GM23338 (cell line): ENCODE results near the gene ULBP2. TPM values are rescaled to one million over a fixed set of nuclear protein-coding genes. Genes with fewer than 3 reads are reported as not detected.

ENCODE experiments used
- ATAC-seq: fragments of 200-7000 bp; cut with Tn5 transposase; 3 replicates; pipeline ENCODE4 v1.9.1; 2020
- DNase-seq: peaks from one replicate; pipeline ENCODE4 v3.0.0-alpha.2; 2015; ENCODE audit warnings: low spot score
- H2AFZ ChIP-seq: fragments of 200-600 bp; sonication (generic); 2 replicates; pipeline ENCODE4 v1.8.0; 2016; ENCODE audit warnings: antibody characterized with exemption, mild to moderate bottlenecking, moderate library complexity
- H3F3A ChIP-seq: fragments of 200-600 bp; sonication (generic); replicated peaks from 2 replicates; pipeline ENCODE4 v1.8.0; 2017; ENCODE audit warnings: antibody characterized with exemption, mixed run types, low read depth
- H3K27ac ChIP-seq: fragments of 200-600 bp; sonication (generic); 2 replicates; pipeline ENCODE4 v1.6.1; 2016; ENCODE audit warnings: low read depth
- H3K27me3 ChIP-seq: fragments of 200-600 bp; sonication (generic); 2 replicates; pipeline ENCODE4 v1.8.0; 2016; ENCODE audit warnings: mild to moderate bottlenecking, mixed run types, moderate library complexity; ENCODE audit not compliant: insufficient read depth
- H3K36me3 ChIP-seq: fragments of 200-600 bp; sonication (generic); 2 replicates; pipeline ENCODE4 v1.8.0; 2016; ENCODE audit warnings: mild to moderate bottlenecking; ENCODE audit not compliant: insufficient read depth
- H3K4me1 ChIP-seq: fragments of 200-600 bp; sonication (generic); 2 replicates; pipeline ENCODE4 v1.8.0; 2016; ENCODE audit warnings: mild to moderate bottlenecking, moderate library complexity; ENCODE audit not compliant: insufficient read depth
- H3K4me2 ChIP-seq: fragments of 200-600 bp; sonication (generic); 2 replicates; pipeline ENCODE4 v1.7.1; 2017; ENCODE audit warnings: mixed run types
- H3K4me3 ChIP-seq: fragments of 200-600 bp; sonication (generic); 2 replicates; pipeline ENCODE4 v1.6.1; 2016; ENCODE audit warnings: mixed run types
- H3K79me2 ChIP-seq: fragments of 200-600 bp; sonication (generic); replicated peaks from 2 replicates; pipeline ENCODE4 v1.8.0; 2017; ENCODE audit warnings: mild to moderate bottlenecking; ENCODE audit not compliant: insufficient read depth
- H3K9me2 ChIP-seq: fragments of 200-600 bp; sonication (generic); 2 replicates; pipeline ENCODE4 v1.8.0; 2017; ENCODE audit not compliant: insufficient read depth
- H4K20me1 ChIP-seq: fragments of 200-600 bp; sonication (generic); replicated peaks from 2 replicates; pipeline ENCODE4 v1.8.0; 2017; ENCODE audit warnings: mild to moderate bottlenecking; ENCODE audit not compliant: insufficient read depth
- H3K27ac Mint-ChIP-seq: 2 replicates; pipeline ENCODE4 v1.8.0; 2020; ENCODE audit warnings: inconsistent platforms, mild to moderate bottlenecking, moderate library complexity, mixed read lengths
- H3K27me3 Mint-ChIP-seq: 3 replicates; pipeline ENCODE4 v1.8.0; 2022; ENCODE audit warnings: low read depth, mild to moderate bottlenecking, moderate library complexity, mixed read lengths, inconsistent platforms; ENCODE audit not compliant: insufficient read depth, poor library complexity
- H3K36me3 Mint-ChIP-seq: 3 replicates; pipeline ENCODE4 v1.8.0; 2021; ENCODE audit warnings: low read depth, mild to moderate bottlenecking, inconsistent platforms, moderate library complexity, mixed read lengths
- H3K4me1 Mint-ChIP-seq: 3 replicates; pipeline ENCODE4 v1.8.0; 2020; ENCODE audit warnings: mild to moderate bottlenecking, inconsistent platforms, mixed read lengths
- H3K4me3 Mint-ChIP-seq: 3 replicates; pipeline ENCODE4 v1.8.0; 2021; ENCODE audit warnings: moderate library complexity, mild to moderate bottlenecking, inconsistent platforms, mixed read lengths
- H3K9me3 Mint-ChIP-seq: 3 replicates; pipeline ENCODE4 v1.8.0; 2020; ENCODE audit warnings: moderate library complexity, mild to moderate bottlenecking, inconsistent platforms, mixed read lengths
- CREB1 ChIP-seq: fragments of 250-450 bp; sonication (Bioruptor Pico); IDR thresholded peaks from 2 replicates; pipeline ENCODE4 v1.5.0; 2020; ENCODE audit warnings: low read depth, mild to moderate bottlenecking, moderate library complexity
- ETS1 ChIP-seq: IDR thresholded peaks from 2 replicates; pipeline ENCODE4 v1.6.1; 2016; ENCODE audit warnings: antibody characterized with exemption
- EZH2 ChIP-seq: fragments of 200-600 bp; sonication (generic); IDR thresholded peaks from one replicate; pipeline ENCODE4 v1.8.0; 2017; ENCODE audit warnings: antibody characterized with exemption, mild to moderate bottlenecking, low read depth; ENCODE audit not compliant: unreplicated experiment
- EZH2phosphoT487 ChIP-seq: fragments of 200-600 bp; sonication (generic); IDR thresholded peaks from one replicate; pipeline ENCODE4 v1.8.1; 2018; ENCODE audit warnings: antibody characterized with exemption; ENCODE audit not compliant: unreplicated experiment
- JUNB ChIP-seq: IDR thresholded peaks from one replicate; pipeline ENCODE4 v1.6.1; 2016; ENCODE audit warnings: antibody characterized with exemption; ENCODE audit not compliant: unreplicated experiment
- NANOG ChIP-seq: IDR thresholded peaks from 2 replicates; pipeline ENCODE4 v1.6.1; 2016; ENCODE audit warnings: antibody characterized with exemption, borderline replicate concordance
- POLR2AphosphoS5 ChIP-seq: IDR thresholded peaks from 2 replicates; pipeline ENCODE4 v1.6.1; 2016; ENCODE audit warnings: antibody characterized with exemption, low read depth
- REST ChIP-seq: IDR thresholded peaks from one replicate; pipeline ENCODE4 v1.6.1; 2018; ENCODE audit warnings: antibody characterized with exemption; ENCODE audit not compliant: unreplicated experiment
- STAT1 ChIP-seq: IDR thresholded peaks from one replicate; pipeline ENCODE4 v1.6.1; 2016; ENCODE audit warnings: antibody characterized with exemption; ENCODE audit not compliant: unreplicated experiment
- ZNF114 ChIP-seq: fragments of 250-450 bp; sonication (Bioruptor Pico); IDR thresholded peaks from 2 replicates; pipeline ENCODE4 v1.5.0; 2020; ENCODE audit warnings: mild to moderate bottlenecking, moderate library complexity
- ZNF331 ChIP-seq: fragments of 250-450 bp; sonication (Bioruptor Pico); IDR thresholded peaks from 2 replicates; pipeline ENCODE4 v1.5.0; 2020; ENCODE audit warnings: low read depth, mild to moderate bottlenecking, moderate library complexity
- polyA plus RNA-seq: library from polyadenylated mRNA; unstranded; fragments of >200 nt; fragmentation: Nextera tagmentation; extraction: Ambion mirVana; gene quantifications from 2 replicates; pipeline ENCODE4 v1.2.1, GENCODE V29; 2016
- total RNA-seq: library from RNA; depleted of rRNA; stranded (reverse); fragments of >200 nt; shearing (Covaris generic); gene quantifications from 2 replicates; pipeline ENCODE4 v1.2.3, GENCODE V29; 2014
- TF ChIP-seq, protein P1 (sequence below): fragments of 250-450 bp; sonication (Bioruptor Pico); IDR thresholded peaks from 2 replicates; pipeline ENCODE4 v1.5.0; 2020; ENCODE audit warnings: mild to moderate bottlenecking, moderate library complexity
- TF ChIP-seq, protein P2 (sequence below), 2 experiments: fragments of 200-600 bp in 1 of 2; sonication (generic) in 1 of 2; conservative IDR thresholded peaks; 2 replicates each; pipeline versions ENCODE4 v1.5.1 to v1.6.1; 2016 to 2017; ENCODE audit warnings: antibody characterized with exemption in 2 of 2, low read depth in 2 of 2, mild to moderate bottlenecking in 2 of 2, moderate library complexity in 1 of 2

ULBP2 gene
- total and polyA plus RNA-seq, 2 experiments from 2014 or later, result not detected

- Mint-ChIP-seq H3K36me3 (no peaks in the 10 kb centered on the region; the same call in 2 of the 3 replicates), H3K4me3 (peak overlapping the region; percentile 35; the same call in 1 of the 3 replicates), H3K27me3 (peaks cover 89% of the 10 kb centered on the region), H3K4me1 (peaks cover 11% of the 10 kb centered on the region), H3K27ac (no peak overlapping the region), H3K9me3 (peaks cover 2% of the 10 kb centered on the region)
- Histone ChIP-seq H3K9me2 (no peaks in the 10 kb centered on the region), H3K27me3 (peaks cover 89% of the 10 kb centered on the region), H3K27ac (no peak overlapping the region), H3K4me3 (no peak overlapping the region), H4K20me1 (no peaks in the 10 kb centered on the region; the same call in 1 of the 2 replicates), H3K4me2 (no peak overlapping the region), H2AFZ (no peak overlapping the region), H3K4me1 (peaks cover 8% of the 10 kb centered on the region; the same call in 1 of the 2 replicates), H3K79me2 (no peaks in the 10 kb centered on the region), H3F3A (no peaks in the 10 kb centered on the region), H3K36me3 (no peaks in the 10 kb centered on the region)
- no peak for DNase-seq
- ATAC-seq, result no peak
- TF ChIP-seq, protein P1, sequence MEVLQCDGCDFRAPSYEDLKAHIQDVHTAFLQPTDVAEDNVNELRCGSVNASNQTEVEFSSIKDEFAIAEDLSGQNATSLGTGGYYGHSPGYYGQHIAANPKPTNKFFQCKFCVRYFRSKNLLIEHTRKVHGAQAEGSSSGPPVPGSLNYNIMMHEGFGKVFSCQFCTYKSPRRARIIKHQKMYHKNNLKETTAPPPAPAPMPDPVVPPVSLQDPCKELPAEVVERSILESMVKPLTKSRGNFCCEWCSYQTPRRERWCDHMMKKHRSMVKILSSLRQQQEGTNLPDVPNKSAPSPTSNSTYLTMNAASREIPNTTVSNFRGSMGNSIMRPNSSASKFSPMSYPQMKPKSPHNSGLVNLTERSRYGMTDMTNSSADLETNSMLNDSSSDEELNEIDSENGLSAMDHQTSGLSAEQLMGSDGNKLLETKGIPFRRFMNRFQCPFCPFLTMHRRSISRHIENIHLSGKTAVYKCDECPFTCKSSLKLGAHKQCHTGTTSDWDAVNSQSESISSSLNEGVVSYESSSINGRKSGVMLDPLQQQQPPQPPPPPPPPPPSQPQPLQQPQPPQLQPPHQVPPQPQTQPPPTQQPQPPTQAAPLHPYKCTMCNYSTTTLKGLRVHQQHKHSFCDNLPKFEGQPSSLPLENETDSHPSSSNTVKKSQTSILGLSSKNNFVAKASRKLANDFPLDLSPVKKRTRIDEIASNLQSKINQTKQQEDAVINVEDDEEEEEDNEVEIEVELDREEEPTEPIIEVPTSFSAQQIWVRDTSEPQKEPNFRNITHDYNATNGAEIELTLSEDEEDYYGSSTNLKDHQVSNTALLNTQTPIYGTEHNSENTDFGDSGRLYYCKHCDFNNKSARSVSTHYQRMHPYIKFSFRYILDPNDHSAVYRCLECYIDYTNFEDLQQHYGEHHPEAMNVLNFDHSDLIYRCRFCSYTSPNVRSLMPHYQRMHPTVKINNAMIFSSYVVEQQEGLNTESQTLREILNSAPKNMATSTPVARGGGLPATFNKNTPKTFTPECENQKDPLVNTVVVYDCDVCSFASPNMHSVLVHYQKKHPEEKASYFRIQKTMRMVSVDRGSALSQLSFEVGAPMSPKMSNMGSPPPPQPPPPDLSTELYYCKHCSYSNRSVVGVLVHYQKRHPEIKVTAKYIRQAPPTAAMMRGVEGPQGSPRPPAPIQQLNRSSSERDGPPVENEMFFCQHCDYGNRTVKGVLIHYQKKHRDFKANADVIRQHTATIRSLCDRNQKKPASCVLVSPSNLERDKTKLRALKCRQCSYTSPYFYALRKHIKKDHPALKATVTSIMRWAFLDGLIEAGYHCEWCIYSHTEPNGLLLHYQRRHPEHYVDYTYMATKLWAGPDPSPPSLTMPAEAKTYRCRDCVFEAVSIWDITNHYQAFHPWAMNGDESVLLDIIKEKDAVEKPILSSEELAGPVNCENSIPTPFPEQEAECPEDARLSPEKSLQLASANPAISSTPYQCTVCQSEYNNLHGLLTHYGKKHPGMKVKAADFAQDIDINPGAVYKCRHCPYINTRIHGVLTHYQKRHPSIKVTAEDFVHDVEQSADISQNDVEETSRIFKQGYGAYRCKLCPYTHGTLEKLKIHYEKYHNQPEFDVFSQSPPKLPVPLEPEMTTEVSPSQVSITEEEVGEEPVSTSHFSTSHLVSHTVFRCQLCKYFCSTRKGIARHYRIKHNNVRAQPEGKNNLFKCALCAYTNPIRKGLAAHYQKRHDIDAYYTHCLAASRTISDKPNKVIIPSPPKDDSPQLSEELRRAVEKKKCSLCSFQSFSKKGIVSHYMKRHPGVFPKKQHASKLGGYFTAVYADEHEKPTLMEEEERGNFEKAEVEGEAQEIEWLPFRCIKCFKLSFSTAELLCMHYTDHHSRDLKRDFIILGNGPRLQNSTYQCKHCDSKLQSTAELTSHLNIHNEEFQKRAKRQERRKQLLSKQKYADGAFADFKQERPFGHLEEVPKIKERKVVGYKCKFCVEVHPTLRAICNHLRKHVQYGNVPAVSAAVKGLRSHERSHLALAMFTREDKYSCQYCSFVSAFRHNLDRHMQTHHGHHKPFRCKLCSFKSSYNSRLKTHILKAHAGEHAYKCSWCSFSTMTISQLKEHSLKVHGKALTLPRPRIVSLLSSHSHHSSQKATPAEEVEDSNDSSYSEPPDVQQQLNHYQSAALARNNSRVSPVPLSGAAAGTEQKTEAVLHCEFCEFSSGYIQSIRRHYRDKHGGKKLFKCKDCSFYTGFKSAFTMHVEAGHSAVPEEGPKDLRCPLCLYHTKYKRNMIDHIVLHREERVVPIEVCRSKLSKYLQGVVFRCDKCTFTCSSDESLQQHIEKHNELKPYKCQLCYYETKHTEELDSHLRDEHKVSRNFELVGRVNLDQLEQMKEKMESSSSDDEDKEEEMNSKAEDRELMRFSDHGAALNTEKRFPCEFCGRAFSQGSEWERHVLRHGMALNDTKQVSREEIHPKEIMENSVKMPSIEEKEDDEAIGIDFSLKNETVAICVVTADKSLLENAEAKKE (CRISPR knock-in tag), result no peak
- no peak for TF ChIP-seq JUNB
- no peak for TF ChIP-seq CREB1 (CRISPR knock-in tag)
- no peak for TF ChIP-seq NANOG
- TF ChIP-seq, protein P2, sequence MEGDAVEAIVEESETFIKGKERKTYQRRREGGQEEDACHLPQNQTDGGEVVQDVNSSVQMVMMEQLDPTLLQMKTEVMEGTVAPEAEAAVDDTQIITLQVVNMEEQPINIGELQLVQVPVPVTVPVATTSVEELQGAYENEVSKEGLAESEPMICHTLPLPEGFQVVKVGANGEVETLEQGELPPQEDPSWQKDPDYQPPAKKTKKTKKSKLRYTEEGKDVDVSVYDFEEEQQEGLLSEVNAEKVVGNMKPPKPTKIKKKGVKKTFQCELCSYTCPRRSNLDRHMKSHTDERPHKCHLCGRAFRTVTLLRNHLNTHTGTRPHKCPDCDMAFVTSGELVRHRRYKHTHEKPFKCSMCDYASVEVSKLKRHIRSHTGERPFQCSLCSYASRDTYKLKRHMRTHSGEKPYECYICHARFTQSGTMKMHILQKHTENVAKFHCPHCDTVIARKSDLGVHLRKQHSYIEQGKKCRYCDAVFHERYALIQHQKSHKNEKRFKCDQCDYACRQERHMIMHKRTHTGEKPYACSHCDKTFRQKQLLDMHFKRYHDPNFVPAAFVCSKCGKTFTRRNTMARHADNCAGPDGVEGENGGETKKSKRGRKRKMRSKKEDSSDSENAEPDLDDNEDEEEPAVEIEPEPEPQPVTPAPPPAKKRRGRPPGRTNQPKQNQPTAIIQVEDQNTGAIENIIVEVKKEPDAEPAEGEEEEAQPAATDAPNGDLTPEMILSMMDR (conservative IDR thresholded peaks at IDR 0.05; ENCODE audit: low read depth in 2 of 2), result no peak
- TF ChIP-seq REST, result no peak
- no peak for TF ChIP-seq EZH2phosphoT487
- no peak for TF ChIP-seq STAT1
- no peak for TF ChIP-seq ETS1
- no peak for TF ChIP-seq ZNF114 (CRISPR knock-in tag)
- no peak for TF ChIP-seq ZNF331
- TF ChIP-seq EZH2, result no peak
- TF ChIP-seq POLR2AphosphoS5, result no peak
Observed at GRCh38 chr6:149940672-149940982, 1.2 kb upstream of the ULBP2 start.
